HEK293 (cell line): ENCODE results near the gene PTPRN.

ENCODE experiments used
- PATZ1 ChIP-seq: fragments of 450-650 bp; formaldehyde crosslinking; IDR thresholded peaks from 2 replicates; pipeline ENCODE4 v1.5.1; 2016; ENCODE audit warnings: missing biosample characterization, missing genetic modification characterization
- PBX3 ChIP-seq: sonication (generic); formaldehyde crosslinking; IDR thresholded peaks from 2 replicates; pipeline ENCODE4 v1.8.1; 2022; ENCODE audit warnings: mild to moderate bottlenecking, moderate library complexity, missing genetic modification reagents
- PRDM4 ChIP-seq: fragments of 450-650 bp; formaldehyde crosslinking; IDR thresholded peaks from 2 replicates; pipeline ENCODE4 v1.5.1; 2017; ENCODE audit warnings: missing biosample characterization, missing genetic modification characterization
- RBAK ChIP-seq: fragments of 450-650 bp; formaldehyde crosslinking; IDR thresholded peaks from 2 replicates; pipeline ENCODE4 v1.5.1; 2016; ENCODE audit warnings: missing biosample characterization, missing genetic modification characterization
- ZBTB1 ChIP-seq: fragments of 450-650 bp; formaldehyde crosslinking; IDR thresholded peaks from 2 replicates; pipeline ENCODE4 v1.5.1; 2016; ENCODE audit warnings: missing biosample characterization, missing genetic modification characterization
- ZBTB11 ChIP-seq: fragments of 450-650 bp; formaldehyde crosslinking; conservative IDR thresholded peaks from 2 replicates; pipeline ENCODE4 v1.5.1; 2016; ENCODE audit warnings: low read depth, missing biosample characterization, missing genetic modification characterization
- ZBTB21 ChIP-seq: fragments of 450-650 bp; formaldehyde crosslinking; IDR thresholded peaks from 2 replicates; pipeline ENCODE4 v1.5.1; 2017; ENCODE audit warnings: missing biosample characterization, missing genetic modification characterization
- ZBTB8A ChIP-seq: fragments of 450-650 bp; formaldehyde crosslinking; IDR thresholded peaks from 2 replicates; pipeline ENCODE4 v1.5.1; 2016; ENCODE audit warnings: missing biosample characterization, missing genetic modification characterization
- ZFP3 ChIP-seq: fragments of 450-650 bp; formaldehyde crosslinking; IDR thresholded peaks from 2 replicates; pipeline ENCODE4 v1.5.1; 2016; ENCODE audit warnings: low read depth, missing biosample characterization, missing genetic modification characterization
- ZFP41 ChIP-seq: fragments of 450-650 bp; formaldehyde crosslinking; IDR thresholded peaks from 2 replicates; pipeline ENCODE4 v1.5.1; 2016; ENCODE audit warnings: missing biosample characterization, missing genetic modification characterization, borderline replicate concordance
- ZNF10 ChIP-seq: fragments of 450-650 bp; formaldehyde crosslinking; IDR thresholded peaks from 2 replicates; pipeline ENCODE4 v1.5.1; 2017; ENCODE audit warnings: missing biosample characterization, missing genetic modification characterization
- ZNF146 ChIP-seq: fragments of 450-650 bp; formaldehyde crosslinking; IDR thresholded peaks from 2 replicates; pipeline ENCODE4 v1.5.1; 2016; ENCODE audit warnings: missing biosample characterization, missing genetic modification characterization
- ZNF16 ChIP-seq: fragments of 450-650 bp; formaldehyde crosslinking; IDR thresholded peaks from 2 replicates; pipeline ENCODE4 v1.5.1; 2016; ENCODE audit warnings: low read depth, missing biosample characterization, missing genetic modification characterization
- ZNF18 ChIP-seq: fragments of 450-650 bp; formaldehyde crosslinking; IDR thresholded peaks from 2 replicates; pipeline ENCODE4 v1.5.1; 2016; ENCODE audit warnings: missing biosample characterization, missing genetic modification characterization
- ZNF211 ChIP-seq: fragments of 450-650 bp; formaldehyde crosslinking; IDR thresholded peaks from 2 replicates; pipeline ENCODE4 v1.5.1; 2016; ENCODE audit warnings: low read depth, missing biosample characterization, missing genetic modification characterization
- ZNF266 ChIP-seq: fragments of 450-650 bp; formaldehyde crosslinking; IDR thresholded peaks from 2 replicates; pipeline ENCODE4 v1.5.1; 2016; ENCODE audit warnings: missing biosample characterization, missing genetic modification characterization, low read depth
- ZNF280D ChIP-seq: fragments of 450-650 bp; formaldehyde crosslinking; IDR thresholded peaks from 2 replicates; pipeline ENCODE4 v1.5.1; 2016; ENCODE audit warnings: missing biosample characterization, missing genetic modification characterization
- ZNF341 ChIP-seq: fragments of 450-650 bp; formaldehyde crosslinking; IDR thresholded peaks from 2 replicates; pipeline ENCODE4; 2016; ENCODE audit warnings: low read depth, missing biosample characterization, missing genetic modification characterization
- ZNF48 ChIP-seq: fragments of 450-650 bp; formaldehyde crosslinking; IDR thresholded peaks from 2 replicates; pipeline ENCODE4 v1.5.1; 2016; ENCODE audit warnings: missing biosample characterization, missing genetic modification characterization
- ZNF548 ChIP-seq: fragments of 450-650 bp; formaldehyde crosslinking; IDR thresholded peaks from 2 replicates; pipeline ENCODE4 v1.5.1; 2016; ENCODE audit warnings: missing biosample characterization, missing genetic modification characterization
- ZNF558 ChIP-seq: fragments of 450-650 bp; formaldehyde crosslinking; IDR thresholded peaks from 2 replicates; pipeline ENCODE4 v1.5.1; 2016; ENCODE audit warnings: missing biosample characterization, missing genetic modification characterization
- ZNF621 ChIP-seq: fragments of 450-650 bp; formaldehyde crosslinking; IDR thresholded peaks from 2 replicates; pipeline ENCODE4 v1.5.1; 2017; ENCODE audit warnings: missing biosample characterization, missing genetic modification characterization
- ZNF660 ChIP-seq: fragments of 450-650 bp; IDR thresholded peaks from 2 replicates; pipeline ENCODE4 v1.5.1; 2018; ENCODE audit warnings: missing biosample characterization, mild to moderate bottlenecking, missing genetic modification characterization
- ZNF701 ChIP-seq: fragments of 450-650 bp; formaldehyde crosslinking; IDR thresholded peaks from 2 replicates; pipeline ENCODE4 v1.5.1; 2016; ENCODE audit warnings: missing biosample characterization, missing genetic modification characterization
- ZNF830 ChIP-seq: fragments of 450-650 bp; IDR thresholded peaks from 2 replicates; pipeline ENCODE4 v1.5.0; 2018; ENCODE audit warnings: missing biosample characterization, missing genetic modification characterization, low read depth, mild to moderate bottlenecking, moderate library complexity

PTPRN gene

GRCh38 chr2:219294356-219295351, 14.5 kb downstream of the PTPRN start (continued):
- TF ChIP-seq PATZ1 = peak; percentile 72
- TF ChIP-seq ZNF266 (tag by site-specific recombination) = no peak
- peak; percentile 62; the same call in 1 of the 2 replicates for TF ChIP-seq PBX3 (CRISPR knock-in tag)
- TF ChIP-seq ZBTB11 (tag by site-specific recombination) = peak; percentile 68
- no peak for TF ChIP-seq ZNF280D
- TF ChIP-seq ZNF18 (tag by site-specific recombination) = no peak
- TF ChIP-seq ZNF701 (tag by site-specific recombination) = no peak
- peak; percentile 86 for TF ChIP-seq ZNF341 (tag by site-specific recombination)
- TF ChIP-seq ZNF621 (tag by site-specific recombination) = no peak
- TF ChIP-seq ZNF211 = no peak
- no peak for TF ChIP-seq ZBTB21
- no peak for TF ChIP-seq ZNF548 (tag by site-specific recombination)
- TF ChIP-seq ZNF48 (tag by site-specific recombination) = no peak
- TF ChIP-seq ZNF146 (tag by site-specific recombination) = no peak
- TF ChIP-seq ZBTB1 (tag by site-specific recombination) = no peak
- no peak for TF ChIP-seq ZNF558 (tag by site-specific recombination)
- TF ChIP-seq ZNF830 (tag by site-specific recombination) = no peak
- TF ChIP-seq ZNF16 (tag by site-specific recombination) = no peak
- no peak for TF ChIP-seq ZBTB8A
- no peak for TF ChIP-seq ZFP41 (tag by site-specific recombination)
- no peak for TF ChIP-seq ZNF10 (tag by site-specific recombination)
- TF ChIP-seq RBAK (tag by site-specific recombination) = no peak
- TF ChIP-seq ZNF660 (tag by site-specific recombination) = peak; percentile 73
- no peak for TF ChIP-seq ZFP3 (tag by site-specific recombination)
- no peak for TF ChIP-seq PRDM4
